GM21825 (cell line): ENCODE data around the gene FFAR3.

Source experiments
- ATAC-seq: cut with Tn5 transposase; IDR thresholded peaks from one replicate; pipeline ENCODE4 v1.9.1; 2021; ENCODE audit warnings: mild to moderate bottlenecking, moderate library complexity; ENCODE audit not compliant: unreplicated experiment

Gene FFAR3

GRCh38 chr19:35329323-35329722 lies 28.9 kb upstream of the FFAR3 start:
- ATAC-seq = peak; percentile 3

GRCh38 chr19:35330475-35330874 lies 27.8 kb upstream of the FFAR3 start:
- ATAC-seq = peak; percentile 44

DNA sequence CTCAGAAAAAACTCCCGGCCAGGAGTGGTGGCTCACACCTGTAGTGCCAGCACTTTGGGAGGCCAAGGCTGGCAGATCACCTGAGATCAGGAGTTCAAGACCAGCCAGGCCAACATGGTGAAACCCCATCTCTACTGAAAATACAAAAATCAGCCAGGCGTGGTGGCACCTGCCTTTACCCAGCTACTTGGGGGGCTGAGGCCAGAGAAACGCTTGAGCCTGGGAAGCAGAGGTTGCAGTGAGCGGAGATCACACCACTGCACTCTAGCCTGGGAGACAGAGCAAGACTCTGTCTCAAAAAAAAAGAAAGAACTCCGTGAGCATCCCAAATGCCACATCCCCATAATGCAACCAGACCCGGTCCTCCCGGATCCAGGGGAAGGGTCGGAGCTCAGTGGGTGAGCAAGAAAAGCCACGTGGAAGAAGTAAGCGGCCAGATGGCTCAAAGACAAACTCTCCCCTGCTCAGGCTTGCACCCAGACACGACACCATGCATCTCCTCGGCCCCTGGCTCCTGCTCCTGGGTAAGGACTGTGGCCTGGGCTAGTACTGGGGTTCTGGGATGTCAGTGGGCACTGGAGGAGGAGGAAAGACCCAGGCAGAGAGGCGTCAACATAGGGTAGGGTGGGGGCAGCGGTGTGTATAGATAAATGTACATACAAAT lies 26.6 kb upstream of the FFAR3 start:
- no peak for ATAC-seq

GRCh38 chr19:35332817-35333216 lies 25.4 kb upstream of the FFAR3 start:
- peak; percentile 21 for ATAC-seq

DNA sequence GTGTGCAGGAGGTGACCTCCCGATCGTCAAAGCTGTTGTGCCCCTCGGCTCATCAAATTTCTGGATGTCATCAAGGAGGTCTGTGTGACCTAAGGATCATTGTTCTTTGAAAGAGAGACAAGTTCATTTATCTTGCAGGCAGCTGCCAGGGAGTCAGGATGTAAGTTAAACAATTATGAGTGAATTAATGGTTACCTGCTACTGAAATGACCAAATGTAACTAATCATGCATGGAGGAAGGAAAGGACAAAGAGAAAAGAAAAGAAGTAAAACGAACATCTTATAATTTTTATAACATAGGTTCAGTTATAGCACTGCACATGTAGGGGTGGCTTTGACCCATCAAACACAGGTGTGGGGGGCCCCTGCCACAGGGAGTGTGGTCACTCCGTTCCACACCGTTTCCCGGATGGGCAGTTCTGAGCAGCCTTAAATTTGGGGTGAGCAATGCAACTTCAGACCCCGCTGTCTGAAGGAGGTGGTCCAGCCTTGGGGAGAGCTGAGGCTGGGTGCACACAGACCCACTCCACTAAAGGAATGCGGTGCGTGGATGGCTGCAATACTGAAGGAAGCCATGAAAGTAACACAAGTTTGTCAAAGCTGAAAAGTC lies 24.0 kb upstream of the FFAR3 start:
- ATAC-seq = no peak

DNA sequence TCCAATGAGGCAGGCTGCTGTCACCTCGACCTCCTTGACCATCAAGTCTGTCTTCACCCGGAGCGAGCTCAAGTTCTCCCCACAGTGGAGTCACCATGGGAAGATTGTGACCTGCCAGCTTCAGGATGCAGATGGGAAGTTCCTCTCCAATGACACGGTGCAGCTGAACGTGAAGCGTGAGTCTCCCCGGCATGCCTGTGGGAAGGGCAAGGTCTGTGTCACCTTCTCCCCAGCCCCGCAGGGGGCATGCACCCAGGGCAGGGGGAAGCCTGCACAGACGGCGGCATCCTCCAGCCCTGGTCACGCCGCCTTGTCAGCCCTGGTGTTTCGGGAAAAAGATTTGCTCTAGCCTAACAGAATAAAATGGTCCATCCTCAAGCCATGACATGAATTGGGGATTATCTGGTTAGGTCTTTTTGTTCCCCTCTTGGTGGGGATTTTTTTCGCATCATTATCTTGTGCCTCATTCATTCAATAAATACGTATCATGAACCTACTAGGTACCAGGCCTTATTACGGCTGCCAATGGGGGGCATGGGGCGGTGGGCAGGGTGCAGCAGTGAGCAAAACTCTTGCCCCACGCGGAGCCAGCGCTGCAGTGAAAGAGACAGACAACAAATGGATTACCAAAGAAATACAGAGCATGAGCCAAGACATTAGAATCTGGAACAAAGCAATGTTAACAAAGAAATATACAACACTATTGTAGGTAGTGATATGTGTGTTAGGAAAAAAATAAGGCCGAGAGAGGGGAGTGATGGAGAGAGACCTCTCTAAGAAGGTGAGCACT lies 21.9 kb upstream of the FFAR3 start:
- ATAC-seq = no peak

DNA sequence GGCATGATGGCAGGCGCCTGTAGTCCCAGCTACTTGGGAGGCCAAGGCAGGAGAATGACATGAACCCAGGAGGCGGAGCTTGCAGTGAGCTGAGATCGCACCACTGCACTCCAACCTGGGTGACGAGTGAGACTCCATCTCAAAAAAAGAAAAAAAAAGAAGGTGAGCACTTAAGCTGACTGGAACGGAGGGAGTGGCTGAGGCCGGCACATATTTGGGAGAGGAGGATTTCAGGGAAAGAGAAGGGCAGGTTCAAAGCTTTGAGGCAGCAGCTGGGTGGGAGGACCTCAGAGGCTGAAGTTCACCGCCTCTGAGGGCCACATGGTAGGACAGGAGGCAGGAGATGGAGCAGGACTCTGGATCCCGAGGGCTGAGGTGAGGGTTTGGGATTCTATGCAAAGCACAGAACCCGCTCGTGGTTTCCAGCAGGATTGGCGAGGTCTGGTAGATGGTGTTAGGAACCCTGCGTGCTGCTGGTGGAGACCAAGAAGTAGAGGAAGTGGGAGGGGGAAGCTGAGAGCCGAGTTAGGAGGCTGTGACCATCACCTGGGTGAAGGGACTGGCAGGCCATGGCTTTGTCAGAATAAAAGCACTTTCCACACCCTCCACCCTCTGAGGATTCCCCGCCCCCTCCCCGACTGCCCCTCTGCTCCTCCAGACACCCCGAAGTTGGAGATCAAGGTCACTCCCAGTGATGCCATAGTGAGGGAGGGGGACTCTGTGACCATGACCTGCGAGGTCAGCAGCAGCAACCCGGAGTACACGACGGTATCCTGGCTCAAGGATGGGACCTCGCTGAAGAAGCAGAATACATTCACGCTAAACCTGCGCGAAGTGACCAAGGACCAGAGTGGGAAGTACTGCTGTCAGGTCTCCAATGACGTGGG lies 20.9 kb upstream of the FFAR3 start:
- no peak for ATAC-seq

- no peak for ATAC-seq
These were observed 20.3 kb upstream of the FFAR3 start for GRCh38 chr19:35337984-35338296.

DNA sequence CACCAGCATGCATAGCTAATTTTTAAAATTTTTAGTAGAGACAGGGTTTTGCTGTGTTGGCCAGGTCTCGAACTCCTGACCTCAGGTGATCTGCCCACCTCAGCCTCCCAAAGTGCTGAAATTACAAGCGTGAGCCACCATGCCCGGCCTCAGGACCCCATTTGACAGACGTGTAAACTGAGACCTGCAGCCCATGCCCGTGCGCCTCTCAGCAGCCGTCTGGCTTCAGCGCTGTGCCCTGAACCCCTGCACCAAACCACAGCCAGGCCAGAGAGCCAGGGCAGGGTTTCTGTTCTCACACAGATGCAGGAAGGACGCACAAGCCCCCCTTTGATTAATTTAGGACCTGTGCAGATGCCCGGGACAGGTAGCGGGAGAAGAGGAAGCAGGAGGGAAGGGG lies 17.8 kb upstream of the FFAR3 start:
- ATAC-seq = no peak

GRCh38 chr19:35341006-35341405 lies 17.3 kb upstream of the FFAR3 start:
- ATAC-seq = no peak

GRCh38 chr19:35341565-35342225 lies 16.6 kb upstream of the FFAR3 start:
- no peak for ATAC-seq

DNA sequence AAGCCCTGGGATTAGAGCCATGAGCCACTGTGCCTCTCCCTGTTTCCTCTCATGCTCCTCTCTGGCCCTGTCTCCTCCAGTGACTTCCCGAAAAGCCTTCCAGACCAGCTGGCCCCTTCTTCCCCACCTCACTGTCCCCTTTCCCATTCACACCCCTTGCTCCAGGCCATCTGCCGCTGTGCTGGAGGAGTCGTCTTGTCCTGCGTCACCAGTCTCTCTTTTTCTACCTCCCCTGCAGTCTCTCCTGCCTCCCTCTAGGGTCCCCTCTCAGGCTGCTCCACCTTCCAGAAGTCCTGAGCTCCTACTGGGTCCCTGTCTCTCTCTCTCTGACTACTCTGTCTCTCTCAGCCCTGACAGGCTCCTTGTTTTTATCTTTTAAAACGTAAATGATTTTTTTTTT lies 15.8 kb upstream of the FFAR3 start:
- ATAC-seq = no peak

GRCh38 chr19:35344511-35345031 lies 13.7 kb upstream of the FFAR3 start:
- ATAC-seq = no peak

DNA sequence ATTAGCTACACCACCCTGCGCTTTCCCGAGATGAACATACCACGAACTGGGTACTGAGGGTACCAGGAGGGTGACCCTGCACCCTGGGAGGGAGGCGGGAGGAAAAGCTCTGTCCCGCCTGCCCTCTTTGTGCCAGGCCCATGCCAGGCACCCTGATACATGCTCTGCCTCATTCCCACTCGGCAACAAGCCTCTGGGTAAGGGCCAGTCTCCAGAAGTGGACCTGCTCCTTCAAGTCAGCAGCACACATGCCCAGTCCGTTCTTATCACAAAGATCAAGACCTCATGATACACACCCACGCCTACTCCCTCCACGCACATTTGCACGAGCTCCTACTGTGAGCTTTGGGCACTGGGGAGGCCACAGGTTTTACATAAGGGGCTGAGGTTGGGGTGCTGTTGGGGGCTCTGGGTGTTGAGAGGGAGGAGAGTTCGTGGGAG lies 12.6 kb upstream of the FFAR3 start:
- no peak for ATAC-seq

- peak; percentile 32 for ATAC-seq
These were observed 11.8 kb upstream of the FFAR3 start for GRCh38 chr19:35346193-35347052.

DNA sequence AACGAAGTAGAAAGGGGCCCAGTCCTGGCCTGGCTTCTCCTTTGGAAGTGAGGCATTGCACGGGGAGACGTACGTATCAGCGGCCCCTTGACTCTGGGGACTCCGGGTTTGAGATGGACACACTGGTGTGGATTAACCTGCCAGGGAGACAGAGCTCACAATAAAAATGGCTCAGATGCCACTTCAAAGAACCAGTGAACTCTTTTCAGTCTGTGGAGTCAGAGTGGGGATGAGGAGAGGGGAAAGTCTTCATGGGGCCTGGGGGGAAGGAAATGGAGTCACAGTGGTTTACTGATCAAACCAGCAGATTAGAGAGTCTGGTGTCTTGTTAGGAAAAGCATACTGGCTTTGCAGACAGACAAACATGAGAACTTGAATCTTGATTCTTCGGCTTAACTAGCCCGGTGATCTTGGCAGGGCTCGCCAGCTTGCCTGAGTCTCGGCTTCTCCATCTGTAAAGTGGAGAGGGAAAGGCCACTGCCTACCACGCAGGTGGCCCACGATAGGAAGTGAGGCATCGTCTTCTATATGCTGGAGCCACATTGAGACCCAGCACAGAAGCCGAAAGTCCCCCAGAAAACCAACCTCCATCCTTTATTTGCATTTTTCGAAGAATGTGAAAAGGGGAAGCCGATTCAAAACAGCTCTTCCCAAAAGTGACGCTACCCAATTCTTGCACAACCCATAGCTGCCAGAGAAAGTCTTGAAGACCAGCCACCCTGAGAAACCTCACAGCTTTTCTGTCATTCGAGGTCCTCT lies 10.9 kb upstream of the FFAR3 start, which contains the start of gene FFAR1:
TSS of gene FFAR1 (plus strand) at position 732 of the 759 bp plus-strand sequence. CDS start 3,650 bp downstream, outside the sequence.
- peak; percentile 45 for ATAC-seq

DNA sequence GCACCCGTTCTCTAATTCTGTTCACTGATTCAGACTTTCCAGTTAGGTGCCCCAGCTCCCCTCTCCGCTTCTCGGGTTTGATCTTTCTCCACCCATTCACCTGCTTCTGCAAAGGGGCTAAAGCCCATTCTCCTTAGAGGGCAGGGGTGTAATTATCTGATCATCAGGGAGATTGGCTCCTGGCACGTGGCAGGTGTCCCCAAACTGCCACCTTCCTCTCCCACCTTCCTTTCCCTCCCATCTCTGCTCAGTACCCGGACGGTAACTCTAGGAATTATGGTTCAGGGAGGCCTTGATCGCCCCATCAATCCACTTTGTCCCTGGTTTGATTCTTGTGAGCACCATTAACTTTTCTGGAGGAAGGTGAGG lies 10.3 kb upstream of the FFAR3 start:
- no peak for ATAC-seq

GRCh38 chr19:35348911-35349611 lies 9.2 kb upstream of the FFAR3 start:
- no peak for ATAC-seq
